ENCODE data around the gene CRTAC1. TPM values are rescaled to one million over a fixed set of nuclear protein-coding genes. Genes with fewer than 3 reads are reported as not detected.

The CRTAC1 gene
- total RNA-seq, 2 donors from 2014 or later: not detected

GRCh38 chr10:97836446-97836845, 194.0 kb downstream of the CRTAC1 start:
- DNase-seq (no peak), ATAC-seq (no peak)
- no peaks in the 10 kb centered on the region for H3K9me3 ChIP-seq (ENCODE audit: control insufficient read depth, low read length, poor library complexity, severe bottlenecking)
- Mint-ChIP-seq H3K4me3 (no peak overlapping the region), H3K27ac (no peak overlapping the region), H3K36me3 (ENCODE audit: low read depth) (peaks cover 4% of the 10 kb centered on the region), H3K4me1 (peaks cover 8% of the 10 kb centered on the region), H3K27me3 (no peaks in the 10 kb centered on the region)

- Mint-ChIP-seq H3K4me1 (peaks cover 25% of the 10 kb centered on the region), H3K36me3 (ENCODE audit: low read depth) (peaks cover 4% of the 10 kb centered on the region), H3K27ac (no peak overlapping the region), H3K4me3 (no peak overlapping the region), H3K27me3 (no peaks in the 10 kb centered on the region)
- DNase-seq (no peak), ATAC-seq (no peak)
- H3K9me3 ChIP-seq (ENCODE audit: control insufficient read depth, low read length, poor library complexity, severe bottlenecking): no peaks in the 10 kb centered on the region
These were observed 199.2 kb downstream of the CRTAC1 start for GRCh38 chr10:97831259-97831658.

- ATAC-seq (no peak), DNase-seq (no peak)
- H3K9me3 ChIP-seq (ENCODE audit: control insufficient read depth, low read length, poor library complexity, severe bottlenecking): no peaks in the 10 kb centered on the region
- Mint-ChIP-seq H3K36me3 (ENCODE audit: low read depth) (peaks cover 2% of the 10 kb centered on the region), H3K27ac (peak overlapping the region; percentile 80), H3K27me3 (no peaks in the 10 kb centered on the region), H3K4me3 (peak overlapping the region; percentile 53), H3K4me1 (peaks cover 27% of the 10 kb centered on the region)
These were observed 200.4 kb downstream of the CRTAC1 start for GRCh38 chr10:97830064-97830463.

- peaks cover 23% of the 10 kb centered on the region for H3K4me1 Mint-ChIP-seq
- peak overlapping the region; percentile 80 for H3K27ac Mint-ChIP-seq
- H3K36me3 Mint-ChIP-seq (ENCODE audit: low read depth): peaks cover 2% of the 10 kb centered on the region
- ATAC-seq (peak; percentile 60), DNase-seq (no peak)
- H3K4me3 Mint-ChIP-seq: peak overlapping the region; percentile 28
- no peaks in the 10 kb centered on the region for H3K9me3 ChIP-seq (ENCODE audit: control insufficient read depth, low read length, poor library complexity, severe bottlenecking)
- peaks cover 2% of the 10 kb centered on the region for H3K27me3 Mint-ChIP-seq
These were observed 201.7 kb downstream of the CRTAC1 start for GRCh38 chr10:97828721-97829120.

- ATAC-seq: no peak
- peaks cover 23% of the 10 kb centered on the region for H3K4me1 Mint-ChIP-seq
- H3K36me3 Mint-ChIP-seq (ENCODE audit: low read depth): peaks cover 2% of the 10 kb centered on the region
- no peak overlapping the region for H3K4me3 Mint-ChIP-seq
- peak overlapping the region; percentile 80 for H3K27ac Mint-ChIP-seq
- no peak for DNase-seq
- no peaks in the 10 kb centered on the region for H3K9me3 ChIP-seq (ENCODE audit: control insufficient read depth, low read length, poor library complexity, severe bottlenecking)
- peaks cover 6% of the 10 kb centered on the region for H3K27me3 Mint-ChIP-seq
These were observed 202.6 kb downstream of the CRTAC1 start for GRCh38 chr10:97827702-97828291.

GRCh38 chr10:97826892-97827291, 203.5 kb downstream of the CRTAC1 start:
- no peaks in the 10 kb centered on the region for H3K9me3 ChIP-seq (ENCODE audit: control insufficient read depth, low read length, poor library complexity, severe bottlenecking)
- peaks cover 2% of the 10 kb centered on the region for H3K36me3 Mint-ChIP-seq (ENCODE audit: low read depth)
- DNase-seq (no peak), ATAC-seq (no peak)
- H3K27ac Mint-ChIP-seq: no peak overlapping the region
- H3K4me3 Mint-ChIP-seq: no peak overlapping the region
- peaks cover 23% of the 10 kb centered on the region for H3K4me1 Mint-ChIP-seq
- peaks cover 6% of the 10 kb centered on the region for H3K27me3 Mint-ChIP-seq

GRCh38 chr10:97825020-97825760, 205.2 kb downstream of the CRTAC1 start:
- no peak overlapping the region for H3K27ac Mint-ChIP-seq
- DNase-seq: no peak
- ATAC-seq: no peak

GRCh38 chr10:97823734-97824133, 206.7 kb downstream of the CRTAC1 start:
- Mint-ChIP-seq H3K27ac (no peak overlapping the region), H3K27me3 (peaks cover 6% of the 10 kb centered on the region)

More at GRCh38 chr10:97825020-97825760, 205.2 kb downstream of the CRTAC1 start:
- peaks cover 6% of the 10 kb centered on the region for H3K27me3 Mint-ChIP-seq
- peaks cover 22% of the 10 kb centered on the region for H3K4me1 Mint-ChIP-seq
- H3K36me3 Mint-ChIP-seq (ENCODE audit: low read depth): peaks cover 4% of the 10 kb centered on the region
- H3K9me3 ChIP-seq (ENCODE audit: control insufficient read depth, low read length, poor library complexity, severe bottlenecking): no peaks in the 10 kb centered on the region
- no peak overlapping the region for H3K4me3 Mint-ChIP-seq

GRCh38 chr10:97822261-97822687, 208.1 kb downstream of the CRTAC1 start:
- H3K9me3 ChIP-seq (ENCODE audit: control insufficient read depth, low read length, poor library complexity, severe bottlenecking): no peaks in the 10 kb centered on the region
- no peak overlapping the region for H3K4me3 Mint-ChIP-seq
- ATAC-seq (no peak), DNase-seq (no peak)
- peaks cover 4% of the 10 kb centered on the region for H3K36me3 Mint-ChIP-seq (ENCODE audit: low read depth)
- no peak overlapping the region for H3K27ac Mint-ChIP-seq
- H3K27me3 Mint-ChIP-seq: peaks cover 6% of the 10 kb centered on the region
- peaks cover 5% of the 10 kb centered on the region for H3K4me1 Mint-ChIP-seq

More at GRCh38 chr10:97823734-97824133, 206.7 kb downstream of the CRTAC1 start:
- H3K4me3 Mint-ChIP-seq: no peak overlapping the region
- peaks cover 4% of the 10 kb centered on the region for H3K36me3 Mint-ChIP-seq (ENCODE audit: low read depth)
- ATAC-seq (no peak), DNase-seq (no peak)
- peaks cover 12% of the 10 kb centered on the region for H3K4me1 Mint-ChIP-seq
- no peaks in the 10 kb centered on the region for H3K9me3 ChIP-seq (ENCODE audit: control insufficient read depth, low read length, poor library complexity, severe bottlenecking)

- Mint-ChIP-seq H3K4me1 (peaks cover 4% of the 10 kb centered on the region), H3K27me3 (peaks cover 6% of the 10 kb centered on the region), H3K4me3 (no peak overlapping the region), H3K36me3 (ENCODE audit: low read depth) (peaks cover 3% of the 10 kb centered on the region), H3K27ac (no peak overlapping the region)
- no peak for DNase-seq
- ATAC-seq: no peak
- no peaks in the 10 kb centered on the region for H3K9me3 ChIP-seq (ENCODE audit: control insufficient read depth, low read length, poor library complexity, severe bottlenecking)
These were observed 208.9 kb downstream of the CRTAC1 start for GRCh38 chr10:97821308-97822038.

GRCh38 chr10:97820096-97820704, 210.2 kb downstream of the CRTAC1 start:
- H3K36me3 Mint-ChIP-seq (ENCODE audit: low read depth): peaks cover 2% of the 10 kb centered on the region
- no peak for ATAC-seq
- H3K27ac Mint-ChIP-seq: no peak overlapping the region

GRCh38 chr10:97818572-97818971, 211.8 kb downstream of the CRTAC1 start:
- Mint-ChIP-seq H3K27me3 (peaks cover 2% of the 10 kb centered on the region), H3K27ac (no peak overlapping the region), H3K36me3 (ENCODE audit: low read depth) (peaks cover 2% of the 10 kb centered on the region), H3K4me1 (no peaks in the 10 kb centered on the region), H3K4me3 (no peak overlapping the region)
- H3K9me3 ChIP-seq (ENCODE audit: control insufficient read depth, low read length, poor library complexity, severe bottlenecking): no peaks in the 10 kb centered on the region
- DNase-seq (no peak), ATAC-seq (no peak)

More at GRCh38 chr10:97820096-97820704, 210.2 kb downstream of the CRTAC1 start:
- no peaks in the 10 kb centered on the region for H3K4me1 Mint-ChIP-seq
- DNase-seq: no peak
- peaks cover 6% of the 10 kb centered on the region for H3K27me3 Mint-ChIP-seq
- no peak overlapping the region for H3K4me3 Mint-ChIP-seq
- no peaks in the 10 kb centered on the region for H3K9me3 ChIP-seq (ENCODE audit: control insufficient read depth, low read length, poor library complexity, severe bottlenecking)

GRCh38 chr10:97816609-97817008, 213.8 kb downstream of the CRTAC1 start:
- Mint-ChIP-seq H3K4me1 (peaks cover 4% of the 10 kb centered on the region), H3K36me3 (ENCODE audit: low read depth) (peaks cover 2% of the 10 kb centered on the region), H3K27ac (no peak overlapping the region), H3K27me3 (no peaks in the 10 kb centered on the region), H3K4me3 (no peak overlapping the region)
- no peak for DNase-seq
- ATAC-seq: no peak
- no peaks in the 10 kb centered on the region for H3K9me3 ChIP-seq (ENCODE audit: control insufficient read depth, low read length, poor library complexity, severe bottlenecking)

Measured in T-helper 17 cell (primary cell).